ENCODE results near the gene ULK4.
"Not testable (repeated sequence)": the region's sequence is repeated elsewhere in the genome, so short reads cannot be mapped to it uniquely, and the experiment has no call there.

ULK4 gene

GRCh38 chr3:41746215-41746614, 215.7 kb downstream of the ULK4 start:
- DNase-seq = no peak

GRCh38 chr3:41742121-41742520, 219.8 kb downstream of the ULK4 start:
- no peak for DNase-seq

- DNase-seq = no peak
Measured at GRCh38 chr3:41740374-41740886, 221.5 kb downstream of the ULK4 start.

DNA sequence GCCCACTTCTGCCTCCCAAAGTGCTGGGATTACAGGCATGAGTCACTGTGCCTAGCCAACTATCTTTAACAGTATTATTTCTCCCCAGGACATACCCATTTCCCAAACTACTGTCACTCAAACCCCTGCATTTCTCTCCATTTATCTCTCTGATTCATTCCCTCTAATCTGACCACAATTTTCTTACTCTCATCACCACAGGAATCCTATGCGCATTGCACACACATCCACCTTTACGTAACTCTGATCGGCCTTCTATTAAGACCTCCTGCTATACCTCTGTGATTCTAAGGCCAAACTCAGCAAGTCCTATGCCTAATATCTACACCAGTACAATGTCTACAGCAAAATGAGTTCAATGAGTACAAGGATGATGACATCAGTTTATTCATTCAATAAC, 235.0 kb downstream of the ULK4 start:
- DNase-seq = no peak

- DNase-seq = no peak
Measured at GRCh38 chr3:41717641-41718040, 244.3 kb downstream of the ULK4 start.

DNA sequence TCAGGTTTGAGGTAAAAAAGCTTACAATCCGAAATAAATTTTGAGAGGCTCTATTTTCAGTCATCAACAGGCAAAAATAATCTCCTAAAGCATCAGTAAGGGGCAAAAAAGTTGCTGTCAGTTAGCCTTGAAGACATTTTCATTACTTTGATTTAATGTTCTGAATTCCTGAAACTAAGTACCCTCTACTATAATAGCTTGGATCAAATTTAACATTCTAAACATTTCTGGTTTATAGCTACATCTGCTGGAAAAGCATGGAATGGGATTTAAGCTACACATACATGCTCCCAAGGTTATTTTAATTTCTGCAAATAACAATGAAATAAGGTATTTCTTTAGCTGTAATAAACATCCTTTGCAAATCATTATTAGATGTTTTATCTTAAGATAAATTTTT, 245.4 kb downstream of the ULK4 start:
- no peak for DNase-seq

- no peak for DNase-seq
Measured at GRCh38 chr3:41715376-41715775, 246.5 kb downstream of the ULK4 start.

DNA sequence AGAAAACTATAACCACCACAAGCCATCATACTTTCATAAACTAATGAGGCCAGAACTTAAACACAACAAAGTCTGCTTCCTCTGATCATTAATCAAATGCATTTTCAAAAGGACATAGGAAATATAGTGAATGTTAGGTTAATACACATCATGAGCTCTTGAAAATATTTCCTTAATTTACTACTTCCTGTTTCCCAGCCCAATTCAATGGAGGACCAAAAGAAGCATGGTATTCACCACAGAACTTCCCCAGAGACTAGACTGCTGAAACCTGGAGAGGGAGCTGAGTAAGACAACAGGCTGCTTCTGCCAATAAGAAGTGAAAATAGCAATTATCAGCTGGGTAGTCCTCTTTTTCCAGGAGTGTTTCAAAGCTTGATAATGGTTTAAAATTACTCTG, 250.3 kb downstream of the ULK4 start:
- DNase-seq = no peak

GRCh38 chr3:41710646-41711388, 251.1 kb downstream of the ULK4 start:
- DNase-seq = no peak

- not testable (repeated sequence) for DNase-seq
Measured at GRCh38 chr3:41709213-41709612, 252.7 kb downstream of the ULK4 start.

DNA sequence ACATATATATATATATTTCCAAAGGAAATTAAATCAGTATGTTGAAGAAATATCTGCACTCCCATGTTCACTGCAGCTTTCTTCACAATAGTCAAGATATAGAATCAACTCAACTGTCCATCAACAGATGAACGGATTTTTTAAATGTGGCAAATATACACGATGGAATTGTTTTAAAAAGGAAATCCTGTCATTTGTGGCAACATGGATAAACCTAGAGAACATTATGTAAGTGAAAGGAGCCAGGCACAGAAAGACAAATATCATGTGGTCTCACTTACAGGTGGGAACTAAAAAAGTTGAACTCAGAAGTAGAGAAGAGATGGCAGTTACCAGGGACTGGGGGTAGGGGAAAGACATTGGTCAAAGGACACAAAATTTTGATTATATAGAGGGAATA, 253.7 kb downstream of the ULK4 start:
- no peak for DNase-seq

DNA sequence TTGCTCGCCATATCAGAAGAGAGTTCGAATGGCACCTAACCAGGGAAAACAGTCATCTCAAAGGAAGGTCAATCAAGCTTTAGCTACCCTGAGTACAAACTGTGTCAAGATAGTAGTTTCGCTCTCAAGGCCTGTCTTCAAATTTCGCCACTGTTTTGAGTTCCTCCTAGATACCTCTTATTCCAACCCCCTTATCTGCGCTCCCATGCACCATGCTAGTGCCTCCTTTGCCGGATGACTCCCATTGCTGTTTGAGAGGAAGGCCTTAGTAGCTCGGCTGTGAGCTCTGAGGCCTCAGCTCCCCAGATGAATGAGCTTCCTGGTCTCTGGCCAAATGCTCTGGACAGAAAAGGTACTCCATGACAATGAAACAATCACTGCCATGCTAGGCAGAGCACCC, 256.0 kb downstream of the ULK4 start:
- DNase-seq = no peak

- no peak for DNase-seq
Measured at GRCh38 chr3:41701191-41701698, 260.7 kb downstream of the ULK4 start.

- no peak for DNase-seq
Measured at GRCh38 chr3:41700155-41700554, 261.7 kb downstream of the ULK4 start.

GRCh38 chr3:41698898-41699297, 263.0 kb downstream of the ULK4 start:
- no peak for DNase-seq

- no peak for DNase-seq
Measured at GRCh38 chr3:41697702-41698101, 264.2 kb downstream of the ULK4 start.

GRCh38 chr3:41695806-41696205, 266.1 kb downstream of the ULK4 start:
- not testable (repeated sequence) for DNase-seq

- DNase-seq = no peak
Measured at GRCh38 chr3:41693799-41694198, 268.1 kb downstream of the ULK4 start.

- DNase-seq = no peak
Measured at GRCh38 chr3:41690766-41691563, 270.9 kb downstream of the ULK4 start.

DNA sequence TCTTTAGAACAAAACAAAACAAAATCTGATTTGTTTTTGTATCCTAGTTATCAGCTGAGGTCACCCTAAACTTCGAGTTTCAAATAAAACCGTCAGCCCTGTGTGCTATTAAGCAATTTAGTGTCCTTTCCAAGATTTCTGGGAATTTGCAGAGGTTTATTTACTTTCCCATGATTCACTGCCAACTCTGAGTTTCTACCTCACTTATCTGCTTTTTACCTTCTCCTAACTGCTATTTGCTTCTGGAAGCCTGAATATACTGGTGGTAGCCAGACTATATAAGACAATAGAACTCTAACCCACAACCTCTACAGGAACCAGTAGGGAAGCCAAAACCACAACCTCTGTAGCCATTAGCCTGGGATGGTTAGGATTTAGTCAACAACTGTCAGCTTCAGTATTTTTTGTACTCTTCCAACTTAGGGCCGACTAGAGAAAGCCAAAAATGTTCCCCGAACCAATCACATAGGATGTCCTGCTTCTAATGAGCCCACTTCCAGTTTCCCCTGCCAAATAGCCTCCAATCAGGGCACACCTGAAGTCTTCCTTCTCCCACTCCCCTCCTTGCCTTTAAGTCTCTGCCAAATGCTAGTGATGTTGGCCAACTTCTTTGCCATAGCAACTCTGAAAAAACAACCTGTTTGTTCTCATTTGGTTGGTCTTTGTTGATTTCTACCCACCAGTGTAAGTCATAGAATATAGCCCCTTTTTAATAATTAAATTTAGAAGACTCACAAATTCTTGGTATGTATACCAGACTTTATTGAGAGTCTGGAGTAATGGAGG, 273.1 kb downstream of the ULK4 start:
- no peak for DNase-seq

DNA sequence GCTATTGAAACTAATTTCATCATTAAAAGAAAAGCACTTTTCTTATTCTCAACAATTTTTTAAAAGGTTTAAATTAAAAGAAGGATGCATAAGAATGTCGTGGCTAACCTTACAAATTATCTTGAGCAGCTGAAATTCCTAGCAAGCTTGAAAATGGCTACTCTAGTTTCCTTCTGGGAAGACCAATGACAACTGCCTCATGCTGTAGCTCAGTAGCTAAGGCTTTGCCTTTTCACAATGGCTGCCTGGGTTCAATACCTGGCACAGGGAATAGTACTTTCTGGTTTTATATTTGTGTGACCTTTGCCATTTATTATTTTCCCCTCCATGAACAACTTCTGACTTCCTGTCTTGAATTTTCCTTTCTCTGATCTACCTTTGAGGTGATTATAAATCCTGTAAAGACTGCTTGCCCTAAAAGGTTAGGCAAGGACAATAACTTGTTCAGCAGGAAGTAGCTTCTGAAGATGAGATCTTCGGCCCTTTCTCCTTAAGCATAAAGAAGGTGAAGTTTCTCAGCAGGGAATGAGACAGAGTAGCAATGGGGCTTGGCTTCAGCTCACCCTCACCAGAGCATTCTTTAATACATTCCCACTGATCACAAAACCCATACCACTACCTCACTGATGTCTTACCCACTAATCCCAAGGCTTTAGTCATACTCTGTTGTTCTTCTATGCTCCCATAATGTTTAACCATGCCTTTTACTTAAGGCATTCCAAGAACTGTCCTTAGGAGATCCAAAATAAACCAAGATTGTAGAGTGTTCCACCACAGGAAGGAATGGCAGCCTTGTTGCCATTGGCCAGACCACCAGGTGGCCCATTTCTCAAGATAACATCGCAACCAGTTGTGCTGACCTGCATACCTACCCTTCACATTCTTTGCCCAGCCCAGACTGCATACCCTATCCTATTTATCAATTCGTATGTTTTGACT, 276.8 kb downstream of the ULK4 start:
- no peak for DNase-seq
